Breast epithelium (tissue), 4 donors: ENCODE measurements around the gene RNF150. TPM values are rescaled to one million over a fixed set of nuclear protein-coding genes. Genes with fewer than 3 reads are reported as not detected.

Experiments
- DNase-seq, 2 donors: peaks; one replicate each; pipeline ENCODE4 v3.0.0-alpha.2; 2019; ENCODE audit warnings: low spot score in 2 of 2
- H3K27ac ChIP-seq, 2 donors: fragments of 200-600 bp; sonication (generic) in 1 of 2; one replicate each; pipeline ENCODE4 v1.5.1; 2016 to 2019; ENCODE audit warnings: mild to moderate bottlenecking in 1 of 2
- H3K27me3 ChIP-seq, 2 donors: fragments of 200-600 bp; sonication (generic) in 1 of 2; one replicate each; pipeline versions ENCODE4 v1.5.1 to v1.6.0; 2017 to 2019; ENCODE audit warnings: control low read depth in 1 of 2, mild to moderate bottlenecking in 1 of 2
- H3K36me3 ChIP-seq: fragments of 200-600 bp; one replicate; pipeline ENCODE4 v1.5.1; 2019
- H3K4me1 ChIP-seq, 2 donors: fragments of 200-600 bp; sonication (generic); one replicate each; pipeline ENCODE4 v1.5.1; 2016 to 2019; ENCODE audit warnings: control low read depth in 1 of 2
- H3K4me3 ChIP-seq, 3 donors: fragments of 200-600 bp; sonication (generic); 1 replicate in 2 of 3; 2 replicates in 1 of 3; pipeline ENCODE4 v1.5.1; 2016 to 2019; ENCODE audit warnings: mild to moderate bottlenecking in 3 of 3, moderate library complexity in 2 of 3
- H3K9me3 ChIP-seq, 2 donors: fragments of 200-600 bp; sonication (generic) in 1 of 2; one replicate each; pipeline ENCODE4 v1.5.1; 2016 to 2019; ENCODE audit warnings: control low read depth in 1 of 2
- CTCF ChIP-seq, 3 donors: fragments of 450-650 bp; IDR thresholded peaks; one replicate each; pipeline ENCODE4 v1.5.1; 2016 to 2017; ENCODE audit warnings: antibody characterized with exemption in 3 of 3, mild to moderate bottlenecking in 3 of 3, moderate library complexity in 3 of 3
- POLR2A ChIP-seq: fragments of 450-650 bp; IDR thresholded peaks from one replicate; pipeline ENCODE4 v1.6.1; 2016; ENCODE audit warnings: antibody characterized with exemption, mild to moderate bottlenecking, moderate library complexity
- POLR2AphosphoS5 ChIP-seq, 3 donors: sonication (generic); formaldehyde crosslinking; IDR thresholded peaks; one replicate each; pipeline ENCODE4 v1.6.1; 2017; ENCODE audit warnings: antibody characterized with exemption in 3 of 3
- intact Hi-C: fragments of 100-400 bp; cut with DNase I; formaldehyde crosslinking; loops from one replicate; pipeline ENCODE4 v1.15.1; 2023; ENCODE audit warnings: low total_unique reads
- total RNA-seq, 3 donors: library from RNA; depleted of rRNA; stranded (reverse); fragments of >200 nt; gene quantifications; one replicate each; pipeline ENCODE4 v1.1.0, GENCODE V29; 2016

The RNF150 gene
- total RNA-seq, 3 donors from 2014 or later, result 5.6 to 19.7 (median 14.8) TPM

GRCh38 chr4:141077611-141078225 is 55.6 kb downstream of the RNF150 start:
- intact Hi-C loops, result no loop called here
- H3K4me1 ChIP-seq, result no peaks in the 10 kb centered on the region
- DNase-seq, result no peak
- no peaks in the 10 kb centered on the region for H3K9me3 ChIP-seq
- H3K36me3 ChIP-seq, result no peaks in the 10 kb centered on the region
- H3K27me3 ChIP-seq, result no peaks in the 10 kb centered on the region
- H3K4me3 ChIP-seq, result no peak overlapping the region
- no peak overlapping the region for H3K27ac ChIP-seq
- TF ChIP-seq POLR2A, result no peak
- no peak for TF ChIP-seq CTCF (IDR thresholded peaks at IDR 0.05)
- no peak for TF ChIP-seq POLR2AphosphoS5 (IDR thresholded peaks at IDR 0.05)

- no peak for TF ChIP-seq POLR2A
- no peak for TF ChIP-seq CTCF (IDR thresholded peaks at IDR 0.05)
- TF ChIP-seq POLR2AphosphoS5 (IDR thresholded peaks at IDR 0.05), result no peak
- DNase-seq, result no peak
- Histone ChIP-seq H3K36me3 (no peaks in the 10 kb centered on the region), H3K4me1 (no peaks in the 10 kb centered on the region), H3K4me3 (no peak overlapping the region), H3K9me3 (no peaks in the 10 kb centered on the region), H3K27ac (no peak overlapping the region), H3K27me3 (no peaks in the 10 kb centered on the region)
- intact Hi-C loops, result no loop called here
Measured at GRCh38 chr4:141075553-141075952, 57.7 kb downstream of the RNF150 start.

- H3K4me1 ChIP-seq, result no peaks in the 10 kb centered on the region
- H3K27ac ChIP-seq, result no peak overlapping the region
- no peak for TF ChIP-seq POLR2AphosphoS5 (IDR thresholded peaks at IDR 0.05)
- no peak for TF ChIP-seq POLR2A
- TF ChIP-seq CTCF (IDR thresholded peaks at IDR 0.05), result no peak
- H3K4me3 ChIP-seq, result no peak overlapping the region
- no peak for DNase-seq
- no peaks in the 10 kb centered on the region for H3K27me3 ChIP-seq
- intact Hi-C loops, result no loop called here
- no peaks in the 10 kb centered on the region for H3K36me3 ChIP-seq
- H3K9me3 ChIP-seq, result no peaks in the 10 kb centered on the region
Measured at GRCh38 chr4:141074098-141074878, 59.0 kb downstream of the RNF150 start.

- TF ChIP-seq CTCF (IDR thresholded peaks at IDR 0.05) (no peak), POLR2A (no peak), POLR2AphosphoS5 (IDR thresholded peaks at IDR 0.05) (no peak)
- H3K27ac ChIP-seq, result no peak overlapping the region
- no peaks in the 10 kb centered on the region for H3K27me3 ChIP-seq
- no peaks in the 10 kb centered on the region for H3K36me3 ChIP-seq
- DNase-seq, result no peak
- intact Hi-C loops, result no loop called here
- H3K9me3 ChIP-seq, result no peaks in the 10 kb centered on the region
- no peaks in the 10 kb centered on the region for H3K4me1 ChIP-seq
- no peak overlapping the region for H3K4me3 ChIP-seq
Measured at GRCh38 chr4:141066690-141067089, 66.6 kb downstream of the RNF150 start.

- no peak overlapping the region for H3K27ac ChIP-seq
- intact Hi-C loops, result no loop called here
- no peak for DNase-seq
- no peaks in the 10 kb centered on the region for H3K27me3 ChIP-seq
- no peaks in the 10 kb centered on the region for H3K36me3 ChIP-seq
- no peaks in the 10 kb centered on the region for H3K4me1 ChIP-seq
- no peak for TF ChIP-seq POLR2AphosphoS5 (IDR thresholded peaks at IDR 0.05)
- no peak for TF ChIP-seq POLR2A
- no peak for TF ChIP-seq CTCF (IDR thresholded peaks at IDR 0.05)
- no peaks in the 10 kb centered on the region for H3K9me3 ChIP-seq
- H3K4me3 ChIP-seq, result no peak overlapping the region
Measured at GRCh38 chr4:141065872-141066271, 67.4 kb downstream of the RNF150 start.
